T follicular helper cell (primary cell): ENCODE measurements around the gene CADM1.

Source experiments
- DNase-seq: peaks from one replicate; pipeline ENCODE4 v3.0.0-alpha.2; 2020; ENCODE audit warnings: low read depth

The CADM1 gene

DNA sequence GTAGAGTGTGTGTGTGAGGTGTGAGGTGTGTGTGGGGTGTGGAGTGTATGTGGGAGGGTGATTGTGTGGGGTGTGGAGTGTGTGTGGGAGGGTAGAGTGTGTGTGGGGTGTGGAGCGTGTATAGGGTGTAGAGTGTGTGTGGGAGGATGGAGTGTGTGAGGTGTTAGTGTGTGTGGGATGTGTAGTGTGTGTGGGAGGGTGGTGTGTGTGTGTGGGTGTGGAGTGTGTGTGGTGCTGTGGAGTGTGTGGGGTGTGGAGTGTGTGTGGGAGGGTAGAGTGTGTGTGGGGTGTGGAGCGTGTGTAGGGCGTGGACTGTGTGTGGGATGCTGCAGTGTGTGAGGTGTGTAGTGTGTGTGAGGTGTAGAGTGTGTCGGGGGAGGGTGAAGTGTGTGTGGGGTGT, 356.1 kb downstream of the CADM1 start:
- DNase-seq, result no peak

DNA sequence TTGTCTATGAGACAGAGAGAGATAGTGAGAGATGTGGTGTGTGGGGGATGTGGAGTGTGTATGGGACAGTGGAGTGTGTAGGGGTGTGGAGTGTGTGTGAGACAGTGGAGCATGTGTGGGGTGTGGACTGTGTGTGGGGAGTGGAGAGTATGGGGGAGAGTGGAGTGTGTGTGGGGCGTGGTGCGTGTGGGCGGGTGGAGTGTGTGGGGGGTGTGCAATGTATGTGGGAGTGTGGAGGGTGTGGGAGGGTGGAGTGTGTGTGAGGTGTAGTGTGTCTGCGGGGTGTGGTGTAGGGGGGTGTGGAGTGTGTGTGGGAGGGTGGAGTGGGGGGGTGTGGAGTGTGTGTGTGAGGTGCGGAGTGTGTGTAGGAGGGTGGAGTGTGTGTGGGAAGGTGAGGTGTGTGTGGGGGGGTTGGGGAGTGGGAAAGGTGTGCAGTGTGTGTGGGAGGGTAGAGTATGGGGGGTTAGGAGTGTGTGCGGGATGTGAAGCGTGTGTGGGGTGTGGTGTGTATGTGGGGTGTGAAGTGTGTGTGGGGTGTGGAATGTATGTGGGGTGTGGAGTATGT, 356.9 kb downstream of the CADM1 start:
- DNase-seq, result no peak

DNA sequence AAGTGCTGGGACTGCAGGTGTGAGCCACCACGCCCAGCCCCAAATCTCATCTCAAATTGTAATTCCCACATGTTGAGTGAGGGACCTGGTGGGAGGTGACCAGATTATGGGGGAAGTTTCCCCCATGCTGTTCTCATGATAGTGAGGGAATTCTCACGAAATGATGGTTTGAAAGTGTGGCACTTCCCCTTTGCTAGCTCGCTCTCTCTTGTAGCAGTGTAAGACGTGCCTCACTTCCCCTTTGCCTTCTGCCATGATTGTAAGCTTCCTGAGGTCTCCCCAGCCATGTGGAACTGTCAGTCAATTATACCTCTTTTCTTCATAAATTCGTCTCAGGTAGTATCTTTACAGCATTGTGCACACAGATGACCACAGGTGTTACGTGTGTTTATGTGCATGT, 357.8 kb downstream of the CADM1 start:
- DNase-seq, result no peak

DNA sequence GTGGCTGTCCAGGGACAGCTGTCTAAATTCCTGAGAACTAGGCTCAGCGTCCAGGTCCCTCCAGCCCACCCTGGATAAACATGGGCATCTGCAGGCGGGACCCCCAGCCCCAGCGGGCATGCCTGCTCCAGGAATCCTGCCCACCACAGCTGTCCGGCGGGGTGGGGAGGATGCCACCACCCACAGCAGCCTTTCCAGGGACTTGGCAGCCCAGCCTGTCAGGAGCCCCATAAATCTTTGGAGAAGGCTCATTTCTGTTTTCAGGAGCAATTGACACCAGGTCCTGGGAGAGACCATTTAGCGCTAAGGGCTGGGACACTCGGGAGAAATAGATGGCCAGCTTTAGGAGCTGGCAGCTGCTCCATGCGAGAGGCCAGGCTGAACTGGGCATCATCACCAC, 358.9 kb downstream of the CADM1 start:
- no peak for DNase-seq

DNA sequence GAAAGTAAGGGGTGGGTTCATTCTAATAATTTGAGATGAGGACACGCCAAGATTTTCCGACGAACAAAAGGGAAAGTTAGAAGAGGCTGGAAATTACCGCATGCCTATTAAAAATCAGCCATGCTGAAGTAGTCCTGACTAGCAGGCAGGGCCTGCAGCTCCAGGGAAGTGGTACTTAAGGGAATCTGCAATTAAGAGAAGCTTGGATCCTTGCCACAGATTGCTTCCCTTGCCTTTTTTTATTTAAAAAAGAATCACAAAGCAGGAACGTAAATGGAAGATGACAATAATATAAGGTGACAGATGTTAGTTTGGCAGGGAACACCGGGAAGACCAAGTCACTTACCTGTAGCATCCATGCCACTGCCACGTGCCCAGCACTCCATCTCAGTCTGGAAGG, 359.3 kb downstream of the CADM1 start:
- no peak for DNase-seq

DNA sequence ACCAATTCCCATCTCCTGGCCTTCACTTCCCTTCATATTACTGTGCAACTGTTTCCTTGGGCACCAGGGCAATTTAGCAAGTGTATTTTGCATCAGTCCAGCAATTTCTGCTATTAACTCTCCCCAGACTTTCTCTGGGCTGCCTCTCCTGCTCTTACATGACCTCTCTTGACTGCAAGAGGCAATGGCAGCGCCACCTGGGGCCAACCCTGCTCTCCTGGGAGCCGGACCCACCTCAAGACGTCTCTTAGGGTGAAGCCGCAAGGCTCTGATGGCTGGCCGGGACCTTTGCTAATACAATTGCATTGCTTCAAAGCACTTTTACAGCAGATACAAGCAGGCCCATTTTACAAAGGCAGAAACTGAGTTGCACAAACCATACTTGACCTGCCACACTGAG, 360.2 kb downstream of the CADM1 start:
- no peak for DNase-seq

DNA sequence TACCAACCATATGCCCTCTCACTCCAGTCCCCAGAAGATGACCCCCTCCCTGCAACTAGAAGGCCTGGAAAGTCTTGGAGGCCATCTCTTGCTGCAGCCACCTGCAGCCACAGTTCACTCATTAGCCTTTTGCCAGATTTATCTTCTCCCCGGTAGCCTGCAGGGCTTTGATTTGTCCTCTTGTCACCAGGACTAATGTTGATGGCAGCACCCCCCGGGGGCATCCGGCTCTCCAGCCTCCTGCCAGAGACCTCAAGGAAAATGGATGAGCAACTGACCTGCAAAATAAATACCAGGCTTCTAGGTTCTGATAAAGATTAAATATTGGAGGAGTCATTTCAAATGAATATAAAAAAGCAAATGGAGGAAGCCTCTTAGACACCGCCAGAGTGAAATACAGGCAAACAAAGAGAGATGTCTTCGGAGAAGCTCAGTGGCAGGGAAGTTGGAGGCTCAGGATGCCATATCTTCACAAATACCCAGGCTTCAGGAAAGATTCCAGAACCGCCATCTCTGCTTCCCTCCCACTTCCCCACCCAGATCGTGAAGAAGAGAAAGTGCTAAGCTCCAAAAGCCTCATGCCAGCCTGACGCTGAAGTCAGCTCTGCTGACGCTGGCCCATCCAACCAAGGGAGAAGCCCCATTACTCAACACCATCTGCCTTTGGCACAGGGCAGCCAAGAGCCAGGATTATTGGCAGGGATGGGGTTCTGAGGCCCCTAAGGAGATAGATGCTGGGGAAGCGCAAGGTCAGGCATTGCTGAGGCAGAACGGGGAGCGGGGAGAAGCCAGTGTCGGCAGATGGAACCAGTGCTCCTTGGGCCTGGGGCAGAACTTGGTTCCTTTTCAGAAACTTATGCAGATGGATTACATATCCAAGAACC, 362.7 kb downstream of the CADM1 start:
- no peak for DNase-seq

GRCh38 chr11:115135936-115136335, 368.3 kb downstream of the CADM1 start:
- DNase-seq, result no peak

DNA sequence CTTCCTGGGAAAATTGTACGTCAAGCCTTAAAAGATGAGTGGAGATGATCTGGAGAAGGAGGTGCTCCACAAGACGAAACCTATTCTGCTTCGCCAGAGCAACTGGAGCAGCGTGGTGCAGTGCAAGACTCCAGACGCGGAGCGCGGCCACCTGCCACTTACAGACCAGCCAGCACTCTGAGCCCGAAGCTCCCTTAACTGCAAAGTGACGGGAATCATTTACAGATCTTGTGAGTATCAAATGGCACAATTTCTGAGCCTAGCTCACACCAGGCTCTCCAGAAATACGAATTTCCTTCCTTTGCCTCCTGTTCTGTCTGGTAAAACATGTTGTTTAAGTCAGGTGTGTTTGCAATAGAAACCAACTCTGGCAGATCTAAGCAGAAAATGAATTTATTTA, 369.3 kb downstream of the CADM1 start:
- no peak for DNase-seq

DNA sequence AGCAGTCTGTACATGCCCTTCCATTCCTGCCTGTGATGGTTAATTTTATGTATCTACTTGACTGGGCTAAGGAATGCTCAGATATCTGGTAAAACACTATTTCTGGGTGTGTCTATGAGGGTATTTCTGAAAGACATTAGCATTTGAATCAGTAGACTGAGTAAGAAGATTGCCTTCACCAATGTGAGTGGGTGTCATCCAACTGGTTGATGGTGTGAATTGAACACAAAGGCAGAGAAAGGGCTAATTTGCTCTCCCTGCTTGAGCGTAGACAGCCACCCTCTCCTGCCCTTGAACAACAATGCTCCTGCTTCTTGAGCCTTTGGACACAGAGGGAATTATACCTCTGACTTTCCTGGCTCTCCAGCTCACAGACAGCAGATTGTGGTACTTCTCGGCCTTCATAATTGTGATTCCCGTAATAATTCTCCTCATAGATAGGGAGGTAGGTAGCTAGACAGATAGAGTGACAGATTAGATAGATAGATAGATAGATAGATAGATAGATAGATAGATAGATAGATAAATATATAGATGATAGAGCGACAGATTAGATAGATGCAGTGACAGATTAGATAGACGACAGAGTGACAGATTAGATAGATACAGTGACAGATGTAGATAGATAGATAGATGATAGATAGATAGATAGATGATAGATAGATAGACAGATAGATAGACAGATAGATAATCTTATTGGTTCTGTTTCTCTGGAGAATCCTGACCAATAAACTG, 370.6 kb downstream of the CADM1 start:
- DNase-seq, result no peak

DNA sequence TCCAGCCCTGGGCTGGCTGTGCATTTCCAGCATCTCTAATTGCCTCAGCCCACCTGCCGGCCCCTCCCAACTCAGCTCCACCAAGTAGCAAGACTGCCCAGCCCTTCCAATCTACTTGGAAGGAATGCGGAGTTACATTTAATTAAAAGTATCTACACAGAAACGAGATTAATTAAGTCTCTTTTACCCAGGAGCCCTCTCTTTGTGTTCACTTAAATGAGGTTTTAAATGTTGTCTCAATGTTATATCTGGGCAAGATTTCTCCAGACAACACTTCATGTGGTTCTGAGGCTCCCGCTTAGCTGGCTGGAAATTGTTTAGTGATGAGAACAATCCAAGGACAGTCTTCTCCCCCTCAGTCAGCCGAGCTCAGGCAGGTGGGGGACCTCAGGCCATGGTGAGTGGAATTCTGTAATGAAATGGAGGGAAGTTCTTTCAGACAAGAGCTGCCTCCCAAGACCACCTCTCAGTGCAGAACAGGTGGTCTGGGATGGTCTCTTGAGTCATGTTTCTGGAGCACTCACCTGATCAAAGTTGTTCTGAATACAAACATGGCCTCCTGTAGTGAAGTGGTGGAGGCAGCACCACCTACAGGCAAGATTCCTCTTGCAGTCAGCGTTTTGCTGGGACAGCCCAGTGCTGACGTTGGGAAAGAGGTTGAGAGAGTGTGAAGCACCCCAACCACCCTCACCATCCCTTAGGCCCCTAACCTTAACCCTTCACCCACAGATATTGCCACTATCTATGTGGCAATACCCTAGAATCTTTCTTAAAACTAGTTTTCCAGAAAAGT, 371.6 kb downstream of the CADM1 start:
- DNase-seq, result no peak

- no peak for DNase-seq
Measured at GRCh38 chr11:115129473-115130289, 374.5 kb downstream of the CADM1 start.

DNA sequence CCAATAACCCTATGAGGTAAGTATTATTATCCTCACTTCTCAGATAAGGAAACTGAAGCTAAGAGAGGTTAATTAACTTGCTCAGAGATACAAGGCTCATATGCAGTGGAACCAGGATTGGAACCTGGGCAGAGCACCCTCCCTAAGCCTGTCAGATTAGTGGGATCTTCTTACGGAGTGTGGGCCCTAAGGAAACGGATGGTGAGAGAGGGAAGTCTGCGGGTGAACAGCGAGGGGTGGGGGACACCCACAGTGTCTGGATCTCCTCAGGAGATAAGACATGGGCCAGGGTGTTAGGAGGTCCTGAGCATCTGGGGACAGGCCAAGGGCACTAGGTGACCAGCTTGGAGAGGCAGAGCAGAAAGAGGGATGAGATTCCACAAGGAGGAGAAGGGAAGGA, 376.0 kb downstream of the CADM1 start:
- no peak for DNase-seq

- DNase-seq, result no peak
Measured at GRCh38 chr11:115127790-115128189, 376.4 kb downstream of the CADM1 start.

- DNase-seq, result no peak
Measured at GRCh38 chr11:115126515-115127208, 377.6 kb downstream of the CADM1 start.

DNA sequence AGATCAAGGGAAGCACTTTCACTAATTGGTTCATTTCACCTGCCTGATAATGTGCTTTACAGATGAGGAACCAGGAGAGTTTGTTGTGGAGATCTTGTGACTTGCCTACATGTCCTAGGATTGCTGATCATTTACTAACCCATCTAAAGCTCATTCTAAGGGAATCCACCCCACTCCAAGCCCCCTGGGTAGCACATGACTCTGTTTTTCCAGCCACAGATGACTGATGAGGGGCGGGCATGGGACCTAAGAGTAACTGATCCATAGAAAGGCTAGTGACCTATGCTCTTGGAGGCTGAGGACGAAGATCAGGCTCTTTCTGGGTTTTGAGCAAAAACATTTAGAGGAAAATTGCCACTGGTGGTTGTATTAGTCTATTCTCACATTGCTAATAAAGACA, 378.1 kb downstream of the CADM1 start:
- DNase-seq, result no peak

GRCh38 chr11:115124786-115125185, 379.4 kb downstream of the CADM1 start:
- no peak for DNase-seq

GRCh38 chr11:115123641-115124040, 380.6 kb downstream of the CADM1 start:
- no peak for DNase-seq

GRCh38 chr11:115122274-115122673, 381.9 kb downstream of the CADM1 start:
- DNase-seq, result no peak
